ENCODE data around the gene SDHA.
"Not testable (repeated sequence)": the region's sequence is repeated elsewhere in the genome, so short reads cannot be mapped to it uniquely, and the experiment has no call there.

SDHA gene

GRCh38 chr5:198516-199196, 19.5 kb upstream of the SDHA start:
- DNase-seq (ENCODE audit: low read depth in 2 of 2) = no peak

GRCh38 chr5:199197-199949, 18.7 kb upstream of the SDHA start:
- no peak for DNase-seq (ENCODE audit: low read depth in 2 of 2)

- no peak for DNase-seq (ENCODE audit: low read depth in 2 of 2)
Measured at GRCh38 chr5:199950-200645, 18.0 kb upstream of the SDHA start.

- DNase-seq (ENCODE audit: low read depth in 2 of 2) = no peak
Measured at GRCh38 chr5:200985-201384, 17.1 kb upstream of the SDHA start.

- DNase-seq (ENCODE audit: low read depth in 2 of 2) = no peak
Measured at GRCh38 chr5:201672-202071, 16.4 kb upstream of the SDHA start.

GRCh38 chr5:203246-203930, 14.7 kb upstream of the SDHA start:
- no peak for DNase-seq (ENCODE audit: low read depth in 2 of 2)

- no peak for DNase-seq (ENCODE audit: low read depth in 2 of 2)
Measured at GRCh38 chr5:204001-204400, 14.1 kb upstream of the SDHA start.

GRCh38 chr5:204462-204861, 13.7 kb upstream of the SDHA start:
- DNase-seq (ENCODE audit: low read depth in 2 of 2) = no peak

- no peak for DNase-seq (ENCODE audit: low read depth in 2 of 2)
Measured at GRCh38 chr5:204966-205670, 13.0 kb upstream of the SDHA start.

GRCh38 chr5:206406-206805, 11.7 kb upstream of the SDHA start:
- no peak for DNase-seq (ENCODE audit: low read depth in 2 of 2)

- no peak for DNase-seq (ENCODE audit: low read depth in 2 of 2)
Measured at GRCh38 chr5:206927-207536, 11.1 kb upstream of the SDHA start.

- DNase-seq (ENCODE audit: low read depth in 2 of 2) = no peak
Measured at GRCh38 chr5:207599-207998, 10.5 kb upstream of the SDHA start.

GRCh38 chr5:208449-209114, 9.5 kb upstream of the SDHA start:
- DNase-seq (ENCODE audit: low read depth in 2 of 2) = no peak

- DNase-seq (ENCODE audit: low read depth in 2 of 2) = no peak
Measured at GRCh38 chr5:213803-214395, 4.2 kb upstream of the SDHA start.

GRCh38 chr5:215256-215655, 2.9 kb upstream of the SDHA start:
- not testable (repeated sequence) for DNase-seq (ENCODE audit: low read depth in 2 of 2)

- not testable (repeated sequence) for DNase-seq (ENCODE audit: low read depth in 2 of 2)
Measured at GRCh38 chr5:216076-216475, 2.0 kb upstream of the SDHA start.

GRCh38 chr5:218457-219291, 554 bp downstream of the SDHA start:
- DNase-seq (ENCODE audit: low read depth in 2 of 2) = no peak

- DNase-seq (ENCODE audit: low read depth in 2 of 2) = no peak
Measured at GRCh38 chr5:219460-219863, 1.3 kb downstream of the SDHA start.

- DNase-seq (ENCODE audit: low read depth in 2 of 2) = no peak
Measured at GRCh38 chr5:219991-220390, 1.9 kb downstream of the SDHA start.

Measured in stimulated activated CD4-positive, alpha-beta T cell treated with anti-CD3 and anti-CD28 coated beads, Interleukin-15, amount 100 ng/mL, for 48 hours (primary cell).